NCI-H524 (cell line): ENCODE data around the gene RPL11.
"Not testable (repeated sequence)": the region's sequence is repeated elsewhere in the genome, so short reads cannot be mapped to it uniquely, and the experiment has no call there.

Source experiments
- DNase-seq, 2 experiments: peaks; one replicate each; lab custom pipeline; 2025; lab: John Stamatoyannopoulos, UW

The RPL11 gene

GRCh38 chr1:23691499-23692307 lies at the start of gene RPL11:
Gene RPL11, plus strand, starts transcription at chr1:23691806. Its CDS starts 18 bp downstream, at chr1:23691824.
- DNase-seq, result peak; percentile 79 to 95

- DNase-seq, result peak in 1 of 2 experiments; percentile 15
Measured at GRCh38 chr1:23643736-23644554, 47.7 kb upstream of the RPL11 start.

- DNase-seq, result peak in 1 of 2 experiments; percentile 18
Measured at GRCh38 chr1:23644555-23644866, 47.1 kb upstream of the RPL11 start.

- no peak for DNase-seq
Measured at GRCh38 chr1:23645338-23645737, 46.3 kb upstream of the RPL11 start.

GRCh38 chr1:23646091-23646490 lies 45.5 kb upstream of the RPL11 start:
- no peak for DNase-seq

- no peak for DNase-seq
Measured at GRCh38 chr1:23646541-23646940, 45.1 kb upstream of the RPL11 start.

- DNase-seq, result no peak
Measured at GRCh38 chr1:23648576-23648975, 43.0 kb upstream of the RPL11 start.

- DNase-seq, result not testable (repeated sequence)
Measured at GRCh38 chr1:23649157-23649556, 42.4 kb upstream of the RPL11 start.

GRCh38 chr1:23650344-23650990 lies 41.1 kb upstream of the RPL11 start:
- no peak for DNase-seq

GRCh38 chr1:23651069-23651808 lies 40.4 kb upstream of the RPL11 start:
- no peak for DNase-seq

GRCh38 chr1:23657659-23658275 lies 33.8 kb upstream of the RPL11 start:
- peak; percentile 36 to 45 for DNase-seq

- peak in 1 of 2 experiments; percentile 37 for DNase-seq
Measured at GRCh38 chr1:23660671-23661070, 30.9 kb upstream of the RPL11 start.

GRCh38 chr1:23661887-23662286 lies 29.7 kb upstream of the RPL11 start:
- no peak for DNase-seq

GRCh38 chr1:23664837-23665795 lies 26.5 kb upstream of the RPL11 start:
- DNase-seq, result peak in 1 of 2 experiments; percentile 39

GRCh38 chr1:23667411-23667810 lies 24.2 kb upstream of the RPL11 start:
- no peak for DNase-seq

GRCh38 chr1:23670709-23671108 lies 20.9 kb upstream of the RPL11 start:
- DNase-seq, result no peak

GRCh38 chr1:23673086-23673813 lies 18.4 kb upstream of the RPL11 start:
- no peak for DNase-seq

GRCh38 chr1:23679815-23680214 lies 11.8 kb upstream of the RPL11 start:
- DNase-seq, result no peak

- DNase-seq, result no peak
Measured at GRCh38 chr1:23682946-23683345, 8.7 kb upstream of the RPL11 start.

- no peak for DNase-seq
Measured at GRCh38 chr1:23684415-23684814, 7.2 kb upstream of the RPL11 start.
